Stimulated activated naive B cell treated with anti-CD40 and anti-IgM and Interleukin-4, amounts not matched to agents 10 μg/mL and 1 μg/mL and 100 μg/mL, for 72 hours (primary cell): Measurements from ENCODE around the gene CYYR1.
"Not testable (repeated sequence)": the region's sequence is repeated elsewhere in the genome, so short reads cannot be mapped to it uniquely, and the experiment has no call there.

Source experiments
- ATAC-seq, 2 donors: fragments of 150-1000 bp; cut with Tn5 transposase; replicated peaks; 2 replicates each; pipeline ENCODE4 v1.10.0; 2021; ENCODE audit warnings: moderate library complexity in 1 of 2
- DNase-seq: peaks from one replicate; pipeline ENCODE4 v3.0.0; 2021
- H3K27ac Mint-ChIP-seq: one replicate; pipeline ENCODE4 v1.8.0; 2022; ENCODE audit warnings: mild to moderate bottlenecking, mixed read lengths
- H3K27me3 Mint-ChIP-seq, 2 donors: one replicate each; pipeline ENCODE4 v1.8.0; 2022; ENCODE audit warnings: mixed read lengths in 2 of 2
- H3K36me3 Mint-ChIP-seq, 2 donors: one replicate each; pipeline ENCODE4 v1.8.0; 2022; ENCODE audit warnings: mixed read lengths in 2 of 2, mild to moderate bottlenecking in 1 of 2
- H3K4me1 Mint-ChIP-seq, 2 donors: one replicate each; pipeline ENCODE4 v1.8.0; 2022; ENCODE audit warnings: mixed read lengths in 2 of 2, mild to moderate bottlenecking in 1 of 2
- H3K4me3 Mint-ChIP-seq, 2 donors: one replicate each; pipeline ENCODE4 v1.8.0; 2022; ENCODE audit warnings: mild to moderate bottlenecking in 2 of 2, mixed read lengths in 2 of 2, moderate library complexity in 1 of 2
- H3K9me3 Mint-ChIP-seq, 2 donors: one replicate each; pipeline ENCODE4 v1.8.0; 2022; ENCODE audit warnings: mixed read lengths in 2 of 2, mild to moderate bottlenecking in 1 of 2

CYYR1 gene

DNA sequence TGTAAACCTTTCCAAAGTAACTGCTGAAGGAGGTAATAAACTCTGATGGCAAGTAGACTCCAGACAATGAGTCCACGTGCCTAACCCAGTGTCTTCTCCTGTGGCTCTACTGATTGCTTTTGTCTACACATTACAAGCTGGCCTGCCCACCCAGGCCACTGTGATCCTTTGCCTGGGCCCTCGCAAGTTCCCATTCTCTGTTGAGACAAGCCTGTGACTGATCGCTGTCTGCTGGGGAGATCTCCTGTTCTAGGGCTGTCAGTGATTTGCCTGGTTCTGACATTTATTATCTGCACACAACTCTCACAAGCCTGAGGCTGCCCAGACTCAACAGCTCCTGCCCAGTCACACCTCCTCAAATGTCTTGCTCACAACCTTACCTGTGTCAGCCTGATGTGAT is 81.4 kb downstream of the CYYR1 start:
- no peaks in the 10 kb centered on the region for H3K36me3 Mint-ChIP-seq
- H3K4me1 Mint-ChIP-seq: no peaks in the 10 kb centered on the region
- H3K27ac Mint-ChIP-seq: no peak overlapping the region
- ATAC-seq (peak in 1 of 2 donors; percentile 25), DNase-seq (no peak)
- H3K9me3 Mint-ChIP-seq: peaks cover 2 to 3% of the 10 kb centered on the region in 2 donors
- H3K4me3 Mint-ChIP-seq: no peak overlapping the region
- no peaks in the 10 kb centered on the region for H3K27me3 Mint-ChIP-seq

DNA sequence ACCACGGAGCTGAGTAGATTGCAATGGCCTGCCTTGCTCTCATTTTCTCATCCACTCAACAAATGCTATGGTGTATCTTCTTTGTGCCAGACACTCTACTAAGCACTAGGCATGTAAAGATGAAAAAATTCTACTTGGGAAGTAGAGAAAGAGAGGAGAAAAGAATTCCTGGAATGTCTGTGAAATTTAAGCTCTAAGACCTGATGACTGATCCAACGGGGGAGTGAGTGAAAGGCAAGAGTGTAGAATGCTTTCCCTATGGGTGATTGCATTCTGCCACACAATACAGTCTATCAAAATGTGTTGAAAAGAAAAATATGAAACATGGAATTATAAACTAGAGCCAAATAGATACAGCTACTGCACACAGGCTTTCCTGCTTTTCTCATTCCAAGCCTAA is 82.3 kb downstream of the CYYR1 start:
- Mint-ChIP-seq H3K4me3 (no peak overlapping the region), H3K27ac (no peak overlapping the region), H3K36me3 (no peaks in the 10 kb centered on the region), H3K9me3 (peaks cover 2 to 3% of the 10 kb centered on the region in 2 donors), H3K27me3 (no peaks in the 10 kb centered on the region), H3K4me1 (no peaks in the 10 kb centered on the region)
- DNase-seq (no peak), ATAC-seq (no peak)

DNA sequence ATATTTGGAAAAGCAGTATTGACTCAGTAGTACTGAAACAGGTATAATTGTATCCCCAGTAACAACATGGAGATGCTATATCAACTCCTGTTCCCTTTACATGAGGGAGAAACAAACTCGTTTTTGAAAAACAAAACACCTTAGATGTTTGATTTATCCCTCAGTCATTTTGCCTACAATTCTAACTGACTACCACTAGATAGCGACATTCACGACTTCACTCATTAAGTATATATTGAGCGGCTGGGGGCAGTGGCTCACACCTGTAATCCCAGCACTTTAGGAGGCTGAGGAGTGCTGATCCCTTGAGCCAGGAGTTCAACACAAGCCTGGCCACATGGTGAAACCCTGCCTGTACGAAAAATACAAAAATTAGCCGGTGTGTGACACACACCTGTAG is 83.3 kb downstream of the CYYR1 start:
- Mint-ChIP-seq H3K36me3 (no peaks in the 10 kb centered on the region), H3K4me3 (no peak overlapping the region)
- no peak for ATAC-seq

DNA sequence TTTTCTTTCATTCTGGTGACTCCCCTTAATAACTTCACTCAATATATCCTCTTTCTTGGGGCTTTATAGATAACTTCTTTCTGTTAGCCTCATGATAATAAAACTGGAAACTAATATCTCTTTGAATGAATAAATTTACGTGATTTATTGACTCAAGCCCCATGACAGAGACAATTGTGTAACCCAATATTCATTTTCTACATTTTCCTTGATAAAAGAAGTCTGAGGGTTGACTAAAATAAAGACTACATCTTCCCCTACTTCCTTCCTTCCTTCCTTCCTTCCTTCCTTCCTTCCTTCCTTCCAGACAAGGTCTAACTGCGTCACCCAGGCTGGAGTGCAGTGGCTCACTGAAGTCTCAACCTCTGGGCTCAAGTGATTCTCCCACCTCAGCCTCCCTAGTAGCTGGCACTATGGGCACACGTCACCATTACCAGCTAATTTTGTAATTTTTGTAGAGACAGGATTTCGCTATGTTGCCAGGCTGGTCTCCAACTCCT is 85.1 kb downstream of the CYYR1 start:
- DNase-seq: no peak
- H3K4me1 Mint-ChIP-seq: no peaks in the 10 kb centered on the region

More for the DNA sequence above, 83.3 kb downstream of the CYYR1 start:
- no peaks in the 10 kb centered on the region for H3K4me1 Mint-ChIP-seq
- H3K9me3 Mint-ChIP-seq: no peaks in the 10 kb centered on the region
- H3K27me3 Mint-ChIP-seq: no peaks in the 10 kb centered on the region
- DNase-seq: no peak
- H3K27ac Mint-ChIP-seq: no peak overlapping the region

DNA sequence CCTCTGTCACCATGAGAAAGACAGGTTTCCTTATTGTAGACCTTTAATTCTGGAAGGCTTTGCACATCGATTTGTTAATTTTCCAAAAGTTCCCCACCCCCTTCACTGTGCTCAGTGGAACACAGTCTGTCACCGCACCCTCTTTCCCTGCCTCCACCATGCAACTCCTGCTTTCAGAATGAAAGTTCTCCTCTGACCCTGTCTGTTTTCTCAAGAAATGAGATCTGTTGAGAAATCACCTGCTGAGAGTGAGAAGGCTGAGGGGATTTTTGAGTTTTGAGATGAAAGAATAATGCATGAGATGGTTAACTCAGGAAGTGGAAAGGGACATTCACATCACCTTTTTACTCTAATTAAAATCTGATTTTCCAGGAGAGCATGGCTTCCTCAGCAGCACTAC is 99.6 kb downstream of the CYYR1 start:
- H3K36me3 Mint-ChIP-seq: no peaks in the 10 kb centered on the region
- peaks cover 4 to 6% of the 10 kb centered on the region in 2 donors for H3K9me3 Mint-ChIP-seq
- H3K27me3 Mint-ChIP-seq: no peaks in the 10 kb centered on the region
- peaks cover 0 to 3% of the 10 kb centered on the region in 2 donors for H3K4me1 Mint-ChIP-seq
- ATAC-seq (peak; percentile 23 to 72), DNase-seq (no peak)
- H3K27ac Mint-ChIP-seq: no peak overlapping the region
- no peak overlapping the region for H3K4me3 Mint-ChIP-seq

More for the DNA sequence above, 85.1 kb downstream of the CYYR1 start:
- ATAC-seq: no peak
- H3K9me3 Mint-ChIP-seq: no peaks in the 10 kb centered on the region
- H3K4me3 Mint-ChIP-seq: no peak overlapping the region
- no peaks in the 10 kb centered on the region for H3K36me3 Mint-ChIP-seq
- H3K27me3 Mint-ChIP-seq: no peaks in the 10 kb centered on the region
- H3K27ac Mint-ChIP-seq: no peak overlapping the region

DNA sequence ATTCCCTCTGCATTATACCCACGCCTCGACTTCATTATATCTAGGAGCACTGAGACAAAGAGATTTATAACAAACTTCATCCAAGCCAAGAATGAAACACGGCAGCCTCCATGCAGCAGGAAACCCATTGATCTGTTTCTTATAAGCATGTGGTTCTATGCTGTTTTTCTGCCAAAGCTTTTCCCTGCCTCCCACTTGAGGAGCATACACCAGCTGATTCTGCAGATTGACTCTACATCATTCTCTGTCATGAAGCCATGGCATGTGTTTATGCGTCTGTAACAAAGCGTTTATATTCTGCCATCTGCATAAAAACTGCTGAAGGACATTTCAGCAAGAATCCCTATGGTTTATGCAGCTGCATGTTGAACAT is 102.0 kb downstream of the CYYR1 start:
- H3K9me3 Mint-ChIP-seq: peaks cover 4 to 6% of the 10 kb centered on the region in 2 donors
- H3K4me3 Mint-ChIP-seq: no peak overlapping the region
- ATAC-seq (no peak), DNase-seq (no peak)
- no peak overlapping the region for H3K27ac Mint-ChIP-seq
- peaks cover 0 to 3% of the 10 kb centered on the region in 2 donors for H3K4me1 Mint-ChIP-seq
- H3K27me3 Mint-ChIP-seq: no peaks in the 10 kb centered on the region
- no peaks in the 10 kb centered on the region for H3K36me3 Mint-ChIP-seq

DNA sequence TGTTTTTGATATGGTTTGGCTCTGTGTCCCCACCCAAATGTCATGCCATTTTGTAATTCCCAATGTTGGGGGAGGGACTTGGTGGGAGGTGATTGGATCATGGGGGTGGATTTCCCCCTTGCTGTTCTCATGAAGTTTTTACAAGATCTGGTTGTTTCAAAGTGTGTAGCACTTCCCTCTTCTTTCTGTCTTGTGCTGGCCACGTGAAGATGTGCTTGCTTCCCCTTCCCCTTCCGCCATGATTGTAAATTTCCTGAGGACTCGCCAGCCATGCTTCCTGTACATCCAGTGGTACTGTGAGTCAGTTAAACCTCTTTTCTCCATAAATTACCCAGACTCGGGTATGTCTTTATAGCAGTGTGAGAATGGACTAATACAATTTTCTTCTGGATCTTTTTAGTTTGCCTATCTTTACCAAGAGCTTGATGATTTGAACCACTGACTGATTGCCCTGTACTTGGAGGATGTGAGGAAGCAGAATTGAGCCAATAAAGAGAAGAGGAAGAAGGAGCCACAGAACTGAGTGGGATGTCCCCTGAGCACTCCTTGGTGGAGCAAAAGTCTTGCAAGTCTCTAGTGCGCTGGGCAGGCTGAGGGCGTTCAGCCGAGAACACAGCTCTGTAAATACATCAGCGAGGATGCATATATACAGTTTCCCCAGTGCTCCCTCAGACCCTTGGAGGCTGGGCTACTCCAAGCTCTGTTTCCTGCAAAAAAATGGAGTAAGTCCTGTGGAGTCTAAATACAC is 102.6 kb downstream of the CYYR1 start:
- Mint-ChIP-seq H3K4me3 (no peak overlapping the region), H3K36me3 (no peaks in the 10 kb centered on the region), H3K27ac (no peak overlapping the region), H3K9me3 (peaks cover 4 to 6% of the 10 kb centered on the region in 2 donors), H3K4me1 (peaks cover 0 to 3% of the 10 kb centered on the region in 2 donors), H3K27me3 (no peaks in the 10 kb centered on the region)
- DNase-seq: no peak
- no peak for ATAC-seq

DNA sequence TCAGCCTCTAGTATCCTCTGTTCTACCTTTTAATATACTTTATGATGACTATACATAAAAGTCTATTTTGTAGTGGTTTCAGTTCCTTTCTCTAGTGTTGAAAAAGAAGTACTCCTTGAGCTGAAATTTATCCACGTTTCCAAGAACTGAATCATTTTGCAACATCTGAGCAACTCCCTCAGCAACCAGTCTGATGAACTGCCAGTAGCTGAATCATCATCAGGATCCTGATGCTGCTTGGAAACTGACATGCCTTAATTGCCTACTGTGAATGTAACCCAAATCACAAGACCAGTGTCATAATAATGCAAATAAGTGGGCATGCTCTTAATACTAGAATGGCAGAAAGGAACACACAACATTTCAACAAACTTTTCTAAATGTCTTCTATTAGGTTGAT is 103.3 kb downstream of the CYYR1 start:
- no peaks in the 10 kb centered on the region for H3K36me3 Mint-ChIP-seq
- DNase-seq: no peak
- ATAC-seq: peak in 1 of 2 donors; percentile 34
- H3K27ac Mint-ChIP-seq: no peak overlapping the region
- H3K9me3 Mint-ChIP-seq: peaks cover 4 to 6% of the 10 kb centered on the region in 2 donors
- no peaks in the 10 kb centered on the region for H3K27me3 Mint-ChIP-seq
- H3K4me3 Mint-ChIP-seq: no peak overlapping the region
- H3K4me1 Mint-ChIP-seq: peaks cover 0 to 3% of the 10 kb centered on the region in 2 donors

DNA sequence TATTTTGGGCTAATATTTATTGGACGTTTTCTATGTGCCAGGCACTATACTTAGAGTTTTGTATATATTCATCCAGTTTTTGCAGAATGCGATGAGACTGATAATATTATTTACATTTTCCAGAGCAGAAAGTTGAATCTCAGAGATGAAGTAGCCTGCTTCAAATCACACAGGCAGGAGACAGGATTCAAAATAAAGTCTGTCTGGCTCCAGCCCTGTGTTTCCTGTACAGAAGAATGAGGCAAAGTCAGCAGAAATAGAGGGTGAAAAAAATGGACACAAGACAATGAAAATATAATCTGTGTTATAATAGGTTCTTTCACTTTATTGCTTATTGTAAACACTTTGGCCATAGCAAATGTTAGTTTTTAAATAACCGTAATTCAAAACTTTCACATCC is 107.2 kb downstream of the CYYR1 start:
- no peak for ATAC-seq
- H3K27ac Mint-ChIP-seq: no peak overlapping the region
- H3K9me3 Mint-ChIP-seq: peaks cover 0 to 6% of the 10 kb centered on the region in 2 donors
- no peak overlapping the region for H3K4me3 Mint-ChIP-seq
- DNase-seq: no peak
- no peaks in the 10 kb centered on the region for H3K27me3 Mint-ChIP-seq
- no peaks in the 10 kb centered on the region for H3K36me3 Mint-ChIP-seq
- H3K4me1 Mint-ChIP-seq: no peaks in the 10 kb centered on the region

DNA sequence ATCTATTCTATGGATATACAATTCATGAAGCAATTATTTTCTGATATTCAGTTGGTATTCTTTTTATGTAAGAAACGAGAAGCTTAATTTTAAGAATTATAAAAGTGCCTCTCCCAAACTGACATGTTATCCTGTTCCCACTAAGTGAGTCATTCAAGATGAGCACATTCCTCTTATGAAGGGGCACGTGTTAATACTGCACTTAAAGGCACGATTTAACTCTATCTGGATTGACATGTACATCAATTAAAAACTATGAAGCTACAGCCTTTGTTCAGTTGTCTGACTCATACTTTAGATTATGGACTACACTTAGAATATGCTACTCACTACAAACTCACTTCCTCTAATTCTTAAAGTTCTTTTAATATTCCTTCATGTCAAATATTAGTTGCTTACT is 111.6 kb downstream of the CYYR1 start:
- H3K4me3 Mint-ChIP-seq: no peak overlapping the region
- H3K27ac Mint-ChIP-seq: no peak overlapping the region
- peaks cover 4% of the 10 kb centered on the region in 2 donors for H3K9me3 Mint-ChIP-seq
- no peak for ATAC-seq
- no peak for DNase-seq
- H3K4me1 Mint-ChIP-seq: no peaks in the 10 kb centered on the region
- H3K36me3 Mint-ChIP-seq: no peaks in the 10 kb centered on the region
- peaks cover 0 to 7% of the 10 kb centered on the region in 2 donors for H3K27me3 Mint-ChIP-seq

DNA sequence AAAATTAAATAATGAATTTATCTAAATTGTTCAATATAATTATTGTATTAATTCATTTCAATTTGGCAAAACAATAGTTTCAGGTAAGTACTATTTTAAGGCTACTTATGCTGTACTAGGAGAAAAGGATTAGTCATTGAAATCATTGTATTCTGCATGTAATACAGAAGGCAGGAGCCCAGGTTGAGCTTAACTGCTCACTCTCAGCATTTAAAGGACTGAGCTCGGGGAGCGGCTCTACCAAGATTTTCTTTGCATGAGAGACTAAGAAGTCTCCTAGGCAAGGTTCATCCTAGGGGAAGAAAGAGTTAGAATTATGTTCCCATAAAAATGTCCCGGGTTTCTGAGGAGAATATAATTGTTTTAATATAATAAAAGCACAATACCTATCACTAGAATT is 112.5 kb downstream of the CYYR1 start:
- H3K4me1 Mint-ChIP-seq: no peaks in the 10 kb centered on the region
- H3K36me3 Mint-ChIP-seq: no peaks in the 10 kb centered on the region
- H3K9me3 Mint-ChIP-seq: peaks cover 4% of the 10 kb centered on the region in 2 donors
- H3K4me3 Mint-ChIP-seq: no peak overlapping the region
- DNase-seq: no peak
- peaks cover 0 to 7% of the 10 kb centered on the region in 2 donors for H3K27me3 Mint-ChIP-seq
- no peak overlapping the region for H3K27ac Mint-ChIP-seq
- no peak for ATAC-seq

DNA sequence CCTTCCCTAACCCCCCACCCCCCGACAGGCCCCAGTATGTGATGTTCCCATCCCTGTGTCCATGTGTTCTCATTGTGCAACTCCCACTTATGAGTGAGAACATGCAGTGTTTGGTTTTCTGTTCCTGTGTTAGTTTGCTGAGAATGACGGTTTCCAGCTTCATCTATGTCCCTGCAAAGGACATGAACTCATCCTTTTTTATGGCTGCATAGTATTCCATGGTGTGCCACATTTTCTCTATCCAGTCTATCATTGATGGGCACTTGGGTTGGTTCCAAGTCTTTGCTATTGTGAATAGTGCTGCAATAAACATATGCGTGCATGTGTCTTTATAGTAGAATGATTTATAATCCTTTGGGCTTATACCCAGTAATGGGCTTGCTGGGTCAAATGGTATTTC is 114.2 kb downstream of the CYYR1 start:
- H3K4me3 Mint-ChIP-seq, H3K9me3 Mint-ChIP-seq: not testable (repeated sequence)

DNA sequence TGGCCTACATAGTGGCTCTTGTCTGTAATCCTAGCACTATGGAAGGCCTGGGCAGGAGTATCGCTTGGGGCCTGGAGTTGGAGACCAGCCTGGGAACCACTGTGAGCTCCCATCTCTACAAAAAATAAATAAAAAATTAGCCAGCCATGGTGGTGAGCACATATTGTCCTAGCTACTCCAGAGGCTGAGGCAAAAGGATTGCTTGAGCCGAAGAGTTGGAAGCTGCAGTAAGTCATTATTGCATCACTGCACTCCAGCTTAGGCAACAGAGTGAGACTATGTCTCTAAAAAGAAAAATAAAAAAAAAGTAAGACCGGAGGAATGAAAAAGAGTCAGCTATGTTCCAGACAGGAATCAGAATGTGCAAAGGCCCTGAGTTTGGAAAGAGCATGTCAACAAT is 115.3 kb downstream of the CYYR1 start:
- peaks cover 4% of the 10 kb centered on the region in 2 donors for H3K9me3 Mint-ChIP-seq
- H3K4me3 Mint-ChIP-seq: no peak overlapping the region
- no peak overlapping the region for H3K27ac Mint-ChIP-seq
- DNase-seq (no peak), ATAC-seq (no peak)
- H3K36me3 Mint-ChIP-seq: no peaks in the 10 kb centered on the region
- peaks cover 0 to 7% of the 10 kb centered on the region in 2 donors for H3K27me3 Mint-ChIP-seq
- H3K4me1 Mint-ChIP-seq: no peaks in the 10 kb centered on the region

More for the DNA sequence above, 114.2 kb downstream of the CYYR1 start:
- not testable (repeated sequence) for DNase-seq, ATAC-seq, H3K27ac Mint-ChIP-seq, H3K27me3 Mint-ChIP-seq, H3K36me3 Mint-ChIP-seq, H3K4me1 Mint-ChIP-seq

DNA sequence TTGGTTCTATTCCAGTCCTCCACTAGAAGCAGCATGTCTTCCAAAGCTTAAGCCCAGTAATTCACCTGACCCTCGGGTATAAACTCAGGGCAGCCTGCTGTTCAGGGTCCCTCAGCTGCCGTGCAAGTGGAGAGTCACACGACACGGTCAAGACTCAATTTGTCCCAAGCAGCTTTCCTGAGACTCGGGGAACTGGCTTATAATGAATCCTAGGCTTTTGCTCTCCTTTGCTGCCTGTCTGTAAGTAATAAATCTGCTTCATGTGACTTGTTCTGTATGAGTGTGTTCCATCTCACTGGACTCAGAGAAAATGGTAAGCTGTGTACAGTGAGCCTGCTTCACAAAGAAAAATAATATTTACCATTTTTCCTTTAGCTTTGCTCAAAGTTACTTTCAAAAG is 119.8 kb downstream of the CYYR1 start:
- Mint-ChIP-seq H3K9me3 (no peaks in the 10 kb centered on the region), H3K27ac (no peak overlapping the region), H3K36me3 (no peaks in the 10 kb centered on the region), H3K27me3 (no peaks in the 10 kb centered on the region), H3K4me3 (no peak overlapping the region), H3K4me1 (no peaks in the 10 kb centered on the region)
- DNase-seq: no peak
- ATAC-seq: no peak

DNA sequence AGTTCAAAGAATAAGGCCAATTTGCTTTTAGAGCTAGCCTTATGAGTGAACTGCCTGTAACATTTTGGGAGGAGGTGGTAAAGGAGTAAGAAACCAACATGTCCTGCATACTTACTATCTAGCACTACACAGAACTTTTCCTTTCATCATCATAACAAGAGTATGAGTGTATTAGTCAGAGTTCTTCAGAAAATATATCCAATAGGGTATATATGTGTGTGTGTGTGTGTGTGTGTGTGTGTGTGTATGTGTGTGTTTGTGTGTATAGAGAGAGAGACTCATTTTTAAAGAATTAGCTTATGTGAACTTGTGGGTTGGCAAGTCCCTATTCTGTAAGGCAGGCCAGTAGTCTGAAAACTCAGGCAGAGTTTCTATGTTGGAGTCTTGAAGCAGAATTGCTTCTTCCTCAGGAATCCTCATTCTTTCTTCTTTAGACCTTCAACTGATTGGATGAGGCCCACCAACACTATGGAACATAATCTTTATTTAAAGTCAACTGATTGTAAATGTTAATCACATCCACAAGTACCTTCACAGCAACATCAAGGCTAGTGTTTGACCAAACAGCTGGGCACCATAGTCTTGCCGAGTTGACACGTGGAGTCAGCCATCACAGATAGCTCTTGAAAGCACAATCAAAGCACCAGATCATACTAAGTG is 121.9 kb downstream of the CYYR1 start:
- Mint-ChIP-seq H3K4me1 (no peaks in the 10 kb centered on the region), H3K36me3 (no peaks in the 10 kb centered on the region), H3K9me3 (no peaks in the 10 kb centered on the region), H3K4me3 (no peak overlapping the region), H3K27me3 (no peaks in the 10 kb centered on the region), H3K27ac (no peak overlapping the region)
- ATAC-seq: no peak
- no peak for DNase-seq
